IPS-NIHi7 (cell line): Measurements from ENCODE around the gene N4BP3.

Source experiments
- DNase-seq: peaks from one replicate; pipeline ENCODE4 v3.0.0; 2012; ENCODE audit warnings: mixed read lengths; ENCODE audit errors: extremely low spot score

N4BP3 gene

GRCh38 chr5:178098685-178099084 lies 14.6 kb upstream of the N4BP3 start:
- no peak for DNase-seq

DNA sequence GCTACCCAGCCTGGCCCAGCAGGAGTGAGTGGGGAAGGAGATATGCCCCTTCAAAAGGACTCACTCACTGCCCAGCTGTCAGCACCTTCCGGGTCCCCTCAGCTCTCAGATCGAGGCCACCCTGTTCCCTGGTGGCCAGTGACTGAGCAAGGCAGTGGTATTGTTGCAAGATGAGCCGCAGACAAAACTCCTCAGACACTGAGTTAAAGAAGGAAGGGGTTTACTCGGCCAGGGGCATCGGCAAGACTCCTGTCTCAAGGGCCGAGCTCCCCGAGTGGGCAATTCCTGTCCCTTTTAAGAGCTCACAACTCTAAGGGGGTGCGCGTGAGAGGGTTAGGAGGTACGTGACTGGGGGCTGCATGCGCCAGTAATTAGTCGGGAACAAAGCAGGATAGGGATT lies 9.7 kb upstream of the N4BP3 start:
- no peak for DNase-seq

- no peak for DNase-seq
Observed at GRCh38 chr5:178104492-178104891, 8.8 kb upstream of the N4BP3 start.

- no peak for DNase-seq
Observed at GRCh38 chr5:178106086-178106485, 7.2 kb upstream of the N4BP3 start.

- no peak for DNase-seq
Observed at GRCh38 chr5:178106556-178107239, 6.6 kb upstream of the N4BP3 start.

- DNase-seq, result peak; percentile 59
Observed at GRCh38 chr5:178107756-178108310, 5.5 kb upstream of the N4BP3 start.

DNA sequence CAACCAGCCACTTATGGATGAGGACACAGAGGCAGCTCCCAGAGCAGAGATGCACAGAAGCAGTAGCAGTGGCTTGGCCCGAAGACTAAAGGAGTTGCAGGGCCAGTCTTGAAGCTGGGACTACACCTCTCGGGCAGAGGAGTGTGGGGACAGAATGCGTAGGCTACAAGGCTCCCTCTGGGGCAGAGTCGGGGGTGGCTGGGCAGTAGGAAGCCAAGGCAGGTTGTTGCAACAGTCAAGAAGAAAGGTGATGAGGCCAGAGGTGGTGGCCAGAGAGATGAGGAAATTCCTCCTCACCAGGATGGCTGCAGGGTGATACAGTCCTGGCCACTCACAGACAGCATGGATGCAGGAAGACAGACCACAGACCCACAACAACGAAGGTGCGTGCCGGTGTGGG lies 4.9 kb upstream of the N4BP3 start:
- DNase-seq, result peak; percentile 6

GRCh38 chr5:178108966-178109365 lies 4.4 kb upstream of the N4BP3 start:
- no peak for DNase-seq

- DNase-seq, result no peak
Observed at GRCh38 chr5:178110511-178110910, 2.8 kb upstream of the N4BP3 start.

- DNase-seq, result no peak
Observed at GRCh38 chr5:178111925-178112324, 1.4 kb upstream of the N4BP3 start.

DNA sequence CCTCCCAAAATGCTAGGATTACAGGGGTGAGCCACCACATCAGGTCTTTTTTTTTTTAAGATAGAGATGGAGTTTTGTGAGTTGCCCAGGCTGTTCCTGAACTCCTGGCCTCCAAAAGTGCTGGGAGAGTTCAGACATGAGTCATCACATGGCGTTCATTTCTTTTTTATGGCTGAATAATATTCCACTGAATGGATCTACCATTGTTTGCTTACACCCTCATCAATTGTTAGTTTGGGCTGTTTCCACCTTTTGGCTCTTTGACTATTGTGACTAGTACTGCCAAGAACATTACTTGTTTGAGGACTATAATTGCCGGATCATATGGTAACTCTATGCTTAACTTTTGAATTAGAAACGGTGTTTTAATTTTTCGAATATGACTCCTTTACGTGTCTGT lies 787 bp upstream of the N4BP3 start:
- no peak for DNase-seq

DNA sequence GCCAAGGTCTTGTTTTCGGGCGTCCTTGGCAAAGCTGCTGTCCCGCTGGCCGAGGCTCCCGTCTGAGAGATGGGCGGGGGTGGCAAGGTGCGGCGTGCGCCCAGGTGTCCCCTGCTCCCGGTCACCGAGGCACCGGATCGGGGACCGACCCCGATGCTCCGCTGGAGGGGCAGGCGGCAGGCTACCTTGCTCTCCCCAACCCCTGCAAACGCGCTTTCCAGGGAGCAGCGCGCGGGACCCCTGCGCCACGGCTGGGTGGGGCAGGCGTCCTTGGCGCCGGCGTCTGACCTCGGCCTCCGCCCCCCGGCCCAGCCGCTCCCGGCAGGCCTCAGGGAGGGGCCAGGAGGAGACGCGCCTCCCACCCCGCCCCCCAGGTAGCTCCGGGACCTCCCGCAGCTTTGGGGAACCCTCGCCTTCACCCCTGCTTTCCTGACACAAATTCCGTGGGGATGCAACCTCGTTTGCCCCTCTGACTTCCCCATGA lies 551 bp downstream of the N4BP3 start:
- peak; percentile 54 for DNase-seq

DNA sequence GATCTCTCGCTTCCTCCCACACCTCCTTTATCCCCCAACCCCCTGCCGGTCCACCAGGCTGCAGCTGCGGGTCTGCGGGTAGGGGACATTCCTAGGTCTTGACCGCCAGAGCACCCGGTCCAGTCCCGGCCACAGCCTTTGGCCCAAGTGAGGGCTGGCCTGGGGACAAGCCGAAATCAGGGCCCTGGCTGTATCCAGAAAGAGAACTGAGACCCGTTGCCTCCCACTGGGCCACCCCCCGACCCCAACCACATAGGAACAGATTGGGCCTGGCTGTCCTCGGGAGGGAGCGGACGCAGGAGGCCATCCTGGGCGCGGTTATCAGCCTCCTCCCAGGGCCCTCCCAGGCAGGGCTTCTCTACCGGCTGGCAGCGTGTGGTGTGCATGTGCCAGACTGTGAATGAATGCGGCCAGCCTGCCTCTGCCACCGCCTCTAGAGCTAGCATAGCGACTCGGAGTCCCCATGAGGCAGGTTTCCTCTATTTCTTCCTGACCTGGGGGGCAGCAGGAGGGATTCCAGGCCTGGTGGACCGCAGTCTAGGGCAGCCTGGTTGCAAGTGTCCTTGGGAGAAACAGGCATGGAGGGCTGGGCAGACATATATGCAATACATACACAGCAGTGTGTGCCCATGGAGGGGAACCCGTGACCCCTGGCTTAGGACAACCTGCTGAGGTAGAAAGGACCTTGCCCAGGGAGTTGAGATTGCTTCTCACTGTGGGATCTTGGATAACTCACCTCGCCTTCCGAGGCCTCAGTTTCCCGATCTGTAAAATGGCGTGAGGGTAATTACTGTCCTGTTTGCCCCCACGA lies 1.2 kb downstream of the N4BP3 start:
- DNase-seq, result no peak

- DNase-seq, result peak; percentile 71
Observed at GRCh38 chr5:178115136-178115813, 1.9 kb downstream of the N4BP3 start.

DNA sequence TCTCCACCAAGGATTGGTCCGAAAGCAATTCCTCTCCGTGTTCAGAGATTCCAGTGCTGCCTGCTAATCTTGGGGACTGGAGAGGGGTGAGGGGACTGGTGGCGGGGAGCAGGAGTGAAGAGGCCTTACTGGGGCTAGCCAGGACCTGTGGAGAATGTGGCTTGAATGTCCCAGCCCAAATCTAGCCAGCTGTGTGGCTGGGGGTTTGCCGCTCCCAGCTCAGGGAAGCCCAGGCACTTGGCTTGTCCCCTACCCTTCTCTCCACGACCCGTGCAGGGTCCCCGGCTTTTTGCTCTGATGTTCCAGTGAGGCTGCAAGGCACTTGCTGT lies 2.4 kb downstream of the N4BP3 start:
- no peak for DNase-seq

DNA sequence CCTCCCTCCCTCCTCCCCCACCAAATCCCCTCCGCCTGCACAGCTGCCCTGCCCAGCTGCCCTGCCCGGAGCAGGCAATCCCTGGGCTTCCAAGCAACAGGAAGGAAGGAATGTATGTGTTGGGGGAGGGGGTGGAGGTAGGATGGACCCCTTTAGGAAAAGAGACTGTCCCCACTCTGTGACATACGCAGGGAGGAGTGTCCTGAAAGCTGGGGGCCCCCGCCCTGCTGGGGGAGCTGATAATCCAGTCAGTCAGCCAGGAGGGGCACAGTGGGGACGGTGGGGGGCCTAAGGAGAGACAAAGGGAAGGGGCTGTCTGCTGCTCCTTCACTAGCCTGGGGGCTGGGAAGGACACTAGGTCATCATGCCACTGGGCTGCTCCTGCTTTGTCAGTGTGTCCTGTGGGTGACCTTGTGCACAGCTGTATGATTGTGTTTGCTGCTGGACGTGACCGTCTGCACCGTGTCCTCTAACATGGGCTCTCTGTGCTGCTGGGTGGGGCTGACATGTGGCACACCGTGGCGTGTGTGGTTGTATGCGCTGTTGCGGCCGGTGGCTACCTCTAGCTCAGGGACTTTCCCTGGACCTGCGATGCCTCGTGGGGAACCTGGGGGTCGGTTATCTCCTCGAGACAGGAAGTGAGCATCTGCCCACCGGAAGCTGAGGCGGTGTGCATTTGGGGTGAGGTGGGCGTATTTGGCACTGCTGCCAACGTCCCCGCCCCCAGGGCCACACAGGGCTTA lies 3.0 kb downstream of the N4BP3 start:
- DNase-seq, result peak; percentile 38

GRCh38 chr5:178117923-178118701 lies 4.8 kb downstream of the N4BP3 start:
- DNase-seq, result no peak

GRCh38 chr5:178119915-178120606 lies 6.7 kb downstream of the N4BP3 start:
- DNase-seq, result no peak

DNA sequence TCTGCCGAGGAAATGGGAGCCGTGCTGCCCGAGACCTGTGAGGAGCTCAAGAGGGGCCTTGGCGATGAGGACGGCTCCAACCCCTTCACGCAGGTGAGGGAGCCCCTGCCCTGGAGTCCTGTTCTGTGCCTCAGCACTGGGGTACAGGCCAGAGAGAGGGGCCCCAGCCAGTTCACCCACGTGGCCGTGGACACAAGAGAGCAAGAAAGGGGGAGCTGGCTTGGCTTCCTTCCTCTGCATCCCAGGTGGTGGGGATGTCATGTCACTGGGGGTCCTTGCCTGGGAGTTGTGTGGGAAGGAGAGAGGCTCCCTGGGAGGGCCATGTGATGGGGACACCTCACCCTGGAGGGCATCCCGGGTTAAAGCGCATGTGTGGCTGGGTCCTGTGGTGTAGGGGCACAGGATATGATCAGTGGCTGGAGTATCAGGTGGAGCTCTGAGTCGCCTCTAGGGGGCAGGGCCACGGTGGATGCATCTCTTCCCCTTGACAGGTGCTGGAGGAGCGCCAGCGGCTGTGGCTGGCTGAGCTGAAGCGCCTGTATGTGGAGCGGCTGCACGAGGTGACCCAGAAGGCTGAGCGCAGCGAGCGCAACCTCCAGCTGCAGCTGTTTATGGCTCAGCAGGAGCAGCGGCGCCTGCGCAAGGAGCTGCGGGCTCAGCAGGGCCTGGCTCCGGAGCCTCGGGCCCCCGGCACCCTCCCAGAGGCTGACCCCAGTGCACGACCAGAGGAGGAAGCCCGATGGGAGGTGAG lies 7.5 kb downstream of the N4BP3 start:
- peak; percentile 76 for DNase-seq
